ENCODE data around the gene FGD6. TPM values are rescaled to one million over a fixed set of nuclear protein-coding genes. Genes with fewer than 3 reads are reported as not detected.
"Not testable (repeated sequence)": the region's sequence is repeated elsewhere in the genome, so short reads cannot be mapped to it uniquely, and the experiment has no call there.

Gene FGD6
- total and polyA plus RNA-seq, 2 experiments from 2014 or later, result 3.0 to 5.9 TPM

GRCh38 chr12:95240556-95240955 is 23.3 kb upstream of the FGD6 start:
- no peak for DNase-seq
- in situ Hi-C loops (cut with MboI), result no loop called here
- Histone ChIP-seq H3K27me3 (replicated peaks; ENCODE audit: insufficient read depth) (no peaks in the 10 kb centered on the region), H3K9ac (no peak overlapping the region), H3K27ac (no peak overlapping the region), H3K9me3 (ENCODE audit: low read depth) (no peaks in the 10 kb centered on the region), H3K36me3 (ENCODE audit: low read depth) (no peaks in the 10 kb centered on the region), H3K4me2 (ENCODE audit: unreplicated experiment) (no peak overlapping the region), H3K4me1 (ENCODE audit: insufficient read depth) (peaks cover under 1% of the 10 kb centered on the region; the same call in 1 of the 2 replicates), H3F3A (ENCODE audit: insufficient read depth) (peaks cover 11% of the 10 kb centered on the region), H3K4me3 (no peak overlapping the region), H2AFZ (no peak overlapping the region), H4K20me1 (ENCODE audit: insufficient read depth) (0 out of 2 replicates have a peak, but pooled peaks cover 3% of the 10 kb centered on the region), H3K79me2 (ENCODE audit: insufficient read depth) (peaks cover 95% of the 10 kb centered on the region), H3K9me2 (ENCODE audit: insufficient read depth) (no peaks in the 10 kb centered on the region)
- 49 to 51% methylated on average over 2 of the region's 2 CpGs for WGBS, 2 experiments (ENCODE audit: low coverage in 1 of 2, low lambda C conversion rate in 2 of 2, missing lambda C conversion rate in 2 of 2)
- no peak for TF ChIP-seq EZH2 (IDR thresholded peaks at IDR 0.05; ENCODE audit: insufficient read depth, poor library complexity, severe bottlenecking)
- no peak for TF ChIP-seq EZH2phosphoT487 (IDR thresholded peaks at IDR 0.05; ENCODE audit: insufficient read depth, low read depth)

- DNase-seq; H3K4me1 ChIP-seq (ENCODE audit: insufficient read depth); H3K4me3 ChIP-seq; H3K4me2 ChIP-seq (ENCODE audit: unreplicated experiment); H3K27ac ChIP-seq; H2AFZ ChIP-seq; H3K9me3 ChIP-seq (ENCODE audit: low read depth); H3F3A ChIP-seq (ENCODE audit: insufficient read depth); H3K9ac ChIP-seq; H3K9me2 ChIP-seq (ENCODE audit: insufficient read depth); H3K27me3 ChIP-seq (replicated peaks; ENCODE audit: insufficient read depth); in situ Hi-C loops (cut with MboI); H3K36me3 ChIP-seq (ENCODE audit: low read depth); H4K20me1 ChIP-seq (ENCODE audit: insufficient read depth): not testable (repeated sequence)
- peaks cover 88% of the 10 kb centered on the region for H3K79me2 ChIP-seq (ENCODE audit: insufficient read depth)
- 82 to 91% methylated on average over 2 of the region's 2 CpGs for WGBS, 2 experiments (ENCODE audit: low coverage in 1 of 2, low lambda C conversion rate in 2 of 2, missing lambda C conversion rate in 2 of 2)
These were observed 22.6 kb upstream of the FGD6 start for GRCh38 chr12:95239835-95240234.

GRCh38 chr12:95239216-95239615 is 21.9 kb upstream of the FGD6 start:
- Histone ChIP-seq H3K36me3 (ENCODE audit: low read depth) (no peaks in the 10 kb centered on the region), H3K4me3 (no peak overlapping the region), H3F3A (ENCODE audit: insufficient read depth) (no peaks in the 10 kb centered on the region), H3K4me1 (ENCODE audit: insufficient read depth) (no peaks in the 10 kb centered on the region), H3K79me2 (ENCODE audit: insufficient read depth) (peaks cover 86% of the 10 kb centered on the region), H3K9me2 (ENCODE audit: insufficient read depth) (no peaks in the 10 kb centered on the region), H3K4me2 (ENCODE audit: unreplicated experiment) (no peak overlapping the region), H3K9ac (no peak overlapping the region), H4K20me1 (ENCODE audit: insufficient read depth) (no peaks in the 10 kb centered on the region), H3K27me3 (replicated peaks; ENCODE audit: insufficient read depth) (no peaks in the 10 kb centered on the region), H3K27ac (no peak overlapping the region), H2AFZ (no peak overlapping the region), H3K9me3 (ENCODE audit: low read depth) (no peaks in the 10 kb centered on the region)
- TF ChIP-seq EZH2 (IDR thresholded peaks at IDR 0.05; ENCODE audit: insufficient read depth, poor library complexity, severe bottlenecking) (no peak), EZH2phosphoT487 (IDR thresholded peaks at IDR 0.05; ENCODE audit: insufficient read depth, low read depth) (no peak)
- in situ Hi-C loops (cut with MboI), result no loop called here
- DNase-seq, result no peak

- Histone ChIP-seq H3K36me3 (ENCODE audit: low read depth) (no peaks in the 10 kb centered on the region), H3K27me3 (replicated peaks; ENCODE audit: insufficient read depth) (no peaks in the 10 kb centered on the region), H3K27ac (no peak overlapping the region), H3K4me2 (ENCODE audit: unreplicated experiment) (no peak overlapping the region), H3K4me3 (no peak overlapping the region), H3K9ac (no peak overlapping the region), H3K4me1 (ENCODE audit: insufficient read depth) (no peaks in the 10 kb centered on the region), H4K20me1 (ENCODE audit: insufficient read depth) (no peaks in the 10 kb centered on the region), H2AFZ (no peak overlapping the region), H3K9me2 (ENCODE audit: insufficient read depth) (no peaks in the 10 kb centered on the region), H3K79me2 (ENCODE audit: insufficient read depth) (peaks cover 86% of the 10 kb centered on the region), H3K9me3 (ENCODE audit: low read depth) (no peaks in the 10 kb centered on the region), H3F3A (ENCODE audit: insufficient read depth) (no peaks in the 10 kb centered on the region)
- 89 to 100% methylated on average over 1 of the region's 1 CpG for WGBS, 2 experiments (ENCODE audit: low coverage in 1 of 2, low lambda C conversion rate in 2 of 2, missing lambda C conversion rate in 2 of 2)
- DNase-seq, result no peak
- in situ Hi-C loops (cut with MboI), result no loop called here
- TF ChIP-seq EZH2phosphoT487 (IDR thresholded peaks at IDR 0.05; ENCODE audit: insufficient read depth, low read depth), result no peak
- no peak for TF ChIP-seq EZH2 (IDR thresholded peaks at IDR 0.05; ENCODE audit: insufficient read depth, poor library complexity, severe bottlenecking)
These were observed 20.9 kb upstream of the FGD6 start for GRCh38 chr12:95238150-95238549.

- WGBS, 2 experiments (ENCODE audit: low coverage in 1 of 2, low lambda C conversion rate in 2 of 2, missing lambda C conversion rate in 2 of 2), result 11 to 13% methylated on average over 1 of the region's 1 CpG
These were observed 20.0 kb upstream of the FGD6 start for GRCh38 chr12:95237315-95237714.

GRCh38 chr12:95235621-95236020 is 18.4 kb upstream of the FGD6 start:
- H3K9me2 ChIP-seq (ENCODE audit: insufficient read depth); H3K4me1 ChIP-seq (ENCODE audit: insufficient read depth); H4K20me1 ChIP-seq (ENCODE audit: insufficient read depth); H3K4me3 ChIP-seq; H3K9me3 ChIP-seq (ENCODE audit: low read depth); H3F3A ChIP-seq (ENCODE audit: insufficient read depth); H3K4me2 ChIP-seq (ENCODE audit: unreplicated experiment); H3K27ac ChIP-seq; in situ Hi-C loops (cut with MboI); DNase-seq; H3K27me3 ChIP-seq (replicated peaks; ENCODE audit: insufficient read depth); H2AFZ ChIP-seq; H3K36me3 ChIP-seq (ENCODE audit: low read depth); H3K9ac ChIP-seq: not testable (repeated sequence)
- 89% methylated on average over 12 of the region's 31 CpGs; no CpG with 5 or more reads in 1 of the 2 experiments for WGBS, 2 experiments (ENCODE audit: low coverage in 1 of 2, low lambda C conversion rate in 2 of 2, missing lambda C conversion rate in 2 of 2)
- H3K79me2 ChIP-seq (ENCODE audit: insufficient read depth), result peaks cover 86% of the 10 kb centered on the region

More at GRCh38 chr12:95237315-95237714, 20.0 kb upstream of the FGD6 start:
- no peaks in the 10 kb centered on the region for H3F3A ChIP-seq (ENCODE audit: insufficient read depth)
- no peaks in the 10 kb centered on the region for H3K4me1 ChIP-seq (ENCODE audit: insufficient read depth)
- no peak for DNase-seq
- no peak overlapping the region for H2AFZ ChIP-seq
- no peak overlapping the region for H3K9ac ChIP-seq
- H3K27ac ChIP-seq, result no peak overlapping the region
- H3K36me3 ChIP-seq (ENCODE audit: low read depth), result no peaks in the 10 kb centered on the region
- H3K27me3 ChIP-seq (replicated peaks; ENCODE audit: insufficient read depth), result no peaks in the 10 kb centered on the region
- in situ Hi-C loops (cut with MboI), result no loop called here
- TF ChIP-seq EZH2 (IDR thresholded peaks at IDR 0.05; ENCODE audit: insufficient read depth, poor library complexity, severe bottlenecking) (no peak), EZH2phosphoT487 (IDR thresholded peaks at IDR 0.05; ENCODE audit: insufficient read depth, low read depth) (no peak)
- H3K4me3 ChIP-seq, result no peak overlapping the region
- H3K9me2 ChIP-seq (ENCODE audit: insufficient read depth), result no peaks in the 10 kb centered on the region
- no peak overlapping the region for H3K4me2 ChIP-seq (ENCODE audit: unreplicated experiment)
- H3K79me2 ChIP-seq (ENCODE audit: insufficient read depth), result peaks cover 86% of the 10 kb centered on the region
- H3K9me3 ChIP-seq (ENCODE audit: low read depth), result no peaks in the 10 kb centered on the region
- H4K20me1 ChIP-seq (ENCODE audit: insufficient read depth), result no peaks in the 10 kb centered on the region

GRCh38 chr12:95234187-95234586 is 16.9 kb upstream of the FGD6 start:
- H3K4me1 ChIP-seq (ENCODE audit: insufficient read depth); H3K9ac ChIP-seq; H3K9me3 ChIP-seq (ENCODE audit: low read depth); DNase-seq; H3K9me2 ChIP-seq (ENCODE audit: insufficient read depth); H2AFZ ChIP-seq; H3K4me2 ChIP-seq (ENCODE audit: unreplicated experiment); H3K27me3 ChIP-seq (replicated peaks; ENCODE audit: insufficient read depth); H3F3A ChIP-seq (ENCODE audit: insufficient read depth); H4K20me1 ChIP-seq (ENCODE audit: insufficient read depth); H3K36me3 ChIP-seq (ENCODE audit: low read depth); in situ Hi-C loops (cut with MboI); H3K27ac ChIP-seq; H3K4me3 ChIP-seq: not testable (repeated sequence)
- WGBS, 2 experiments (ENCODE audit: low coverage in 1 of 2, low lambda C conversion rate in 2 of 2, missing lambda C conversion rate in 2 of 2), result 98 to 99% methylated on average over 14 of the region's 14 CpGs
- peaks cover 86% of the 10 kb centered on the region for H3K79me2 ChIP-seq (ENCODE audit: insufficient read depth)
